B cell (primary cell): ENCODE measurements around the gene NEURL2.

Experiments
- CTCF ChIP-seq: fragments of 200-600 bp; IDR thresholded peaks from one replicate; pipeline ENCODE4 v1.8.0; 2022; ENCODE audit warnings: antibody characterized with exemption, mild to moderate bottlenecking
- EZH2 ChIP-seq: IDR thresholded peaks from 2 replicates; pipeline ENCODE4 v1.6.1; 2012; ENCODE audit warnings: borderline replicate concordance, low read depth, mild to moderate bottlenecking, moderate library complexity, low read length; ENCODE audit not compliant: insufficient read depth, poor library complexity, severe bottlenecking

DNA sequence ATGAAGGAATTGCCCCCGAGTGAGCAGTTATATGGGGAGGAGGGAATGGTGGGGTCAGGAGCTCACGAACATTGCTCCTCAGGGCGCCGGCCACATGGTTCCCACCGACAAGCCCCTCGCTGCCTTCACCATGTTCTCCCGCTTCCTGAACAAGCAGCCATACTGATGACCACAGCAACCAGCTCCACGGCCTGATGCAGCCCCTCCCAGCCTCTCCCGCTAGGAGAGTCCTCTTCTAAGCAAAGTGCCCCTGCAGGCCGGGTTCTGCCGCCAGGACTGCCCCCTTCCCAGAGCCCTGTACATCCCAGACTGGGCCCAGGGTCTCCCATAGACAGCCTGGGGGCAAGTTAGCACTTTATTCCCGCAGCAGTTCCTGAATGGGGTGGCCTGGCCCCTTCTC, 7.3 kb upstream of the NEURL2 start:
- TF ChIP-seq CTCF (no peak), EZH2 (no peak)
